Measurements from ENCODE around the gene ASS1. TPM values are rescaled to one million over a fixed set of nuclear protein-coding genes. Genes with fewer than 3 reads are reported as not detected.

ASS1 gene
- total RNA-seq, 1 experiment from 2014 or later: 5.8 TPM

DNA sequence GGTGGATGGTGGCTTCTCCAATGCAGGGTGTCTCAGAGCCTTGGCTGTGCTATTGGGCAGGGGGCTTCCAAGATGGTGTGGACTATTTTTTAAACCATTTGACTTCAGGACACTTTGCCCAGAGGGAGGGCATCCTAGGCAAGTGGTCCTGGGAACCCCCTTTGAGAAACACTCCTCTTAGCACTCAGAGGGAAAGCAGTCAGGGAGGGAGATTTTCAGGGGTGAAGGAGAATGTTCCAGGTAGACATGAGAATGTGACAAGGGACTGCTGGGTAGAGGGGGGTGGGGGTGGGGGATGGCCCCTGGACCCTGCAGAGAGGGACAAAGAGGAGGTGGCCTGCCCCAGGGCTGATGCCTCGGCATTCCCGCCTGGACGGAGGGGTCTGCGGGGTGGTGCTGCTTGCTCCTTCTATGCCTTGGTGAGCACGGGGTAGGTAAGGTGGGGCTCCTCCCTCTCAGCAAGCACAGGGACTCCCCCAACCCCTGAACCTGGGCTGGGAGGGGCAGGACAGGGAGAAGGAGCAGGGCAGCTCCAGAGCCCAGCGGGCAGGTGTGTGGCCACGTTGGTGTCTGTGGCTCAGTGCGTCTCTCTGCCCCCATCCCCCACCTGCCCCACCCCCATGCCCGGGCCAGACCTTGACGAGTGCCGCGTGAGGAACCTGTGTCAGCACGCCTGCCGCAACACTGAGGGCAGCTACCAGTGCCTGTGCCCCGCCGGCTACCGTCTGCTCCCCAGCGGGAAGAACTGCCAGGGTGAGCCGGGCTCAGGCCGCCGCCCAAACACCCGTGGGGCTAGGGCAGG, 13.8 kb upstream of the ASS1 start:
- Histone ChIP-seq H3K27ac (ENCODE audit: low read depth, low read length, poor library complexity, severe bottlenecking) (no peak overlapping the region), H3K36me3 (ENCODE audit: insufficient read depth, low read length, poor library complexity, severe bottlenecking) (no peaks in the 10 kb centered on the region), H3K4me3 (ENCODE audit: low read depth, low read length, poor library complexity, severe bottlenecking) (no peak overlapping the region), H3K4me1 (ENCODE audit: insufficient read depth, low read length, poor library complexity, severe bottlenecking) (peaks cover 6% of the 10 kb centered on the region), H3K27me3 (replicated peaks; ENCODE audit: insufficient read depth, low read depth, low read length, poor library complexity) (peaks cover 23% of the 10 kb centered on the region), H3K9me3 (ENCODE audit: low read depth, low read length, poor library complexity, severe bottlenecking) (no peaks in the 10 kb centered on the region)
- intact Hi-C loops (cut with micrococcal nuclease; ENCODE audit: unreplicated experiment): no loop called here
- no peak for DNase-seq (ENCODE audit: low spot score)
- no peak for TF ChIP-seq EZH2 (IDR thresholded peaks at IDR 0.05; ENCODE audit: borderline replicate concordance, low read depth, low read length, poor library complexity, severe bottlenecking)
- TF ChIP-seq, protein P1, sequence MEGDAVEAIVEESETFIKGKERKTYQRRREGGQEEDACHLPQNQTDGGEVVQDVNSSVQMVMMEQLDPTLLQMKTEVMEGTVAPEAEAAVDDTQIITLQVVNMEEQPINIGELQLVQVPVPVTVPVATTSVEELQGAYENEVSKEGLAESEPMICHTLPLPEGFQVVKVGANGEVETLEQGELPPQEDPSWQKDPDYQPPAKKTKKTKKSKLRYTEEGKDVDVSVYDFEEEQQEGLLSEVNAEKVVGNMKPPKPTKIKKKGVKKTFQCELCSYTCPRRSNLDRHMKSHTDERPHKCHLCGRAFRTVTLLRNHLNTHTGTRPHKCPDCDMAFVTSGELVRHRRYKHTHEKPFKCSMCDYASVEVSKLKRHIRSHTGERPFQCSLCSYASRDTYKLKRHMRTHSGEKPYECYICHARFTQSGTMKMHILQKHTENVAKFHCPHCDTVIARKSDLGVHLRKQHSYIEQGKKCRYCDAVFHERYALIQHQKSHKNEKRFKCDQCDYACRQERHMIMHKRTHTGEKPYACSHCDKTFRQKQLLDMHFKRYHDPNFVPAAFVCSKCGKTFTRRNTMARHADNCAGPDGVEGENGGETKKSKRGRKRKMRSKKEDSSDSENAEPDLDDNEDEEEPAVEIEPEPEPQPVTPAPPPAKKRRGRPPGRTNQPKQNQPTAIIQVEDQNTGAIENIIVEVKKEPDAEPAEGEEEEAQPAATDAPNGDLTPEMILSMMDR (conservative IDR thresholded peaks at IDR 0.05; ENCODE audit: low read depth, low read length): no peak
- ChIA-PET POLR2A (ENCODE audit: low non-redundant PET) (no interaction called here), CTCF (no interaction called here)
- no TSS peak for BruUV-seq (replicated peaks)

DNA sequence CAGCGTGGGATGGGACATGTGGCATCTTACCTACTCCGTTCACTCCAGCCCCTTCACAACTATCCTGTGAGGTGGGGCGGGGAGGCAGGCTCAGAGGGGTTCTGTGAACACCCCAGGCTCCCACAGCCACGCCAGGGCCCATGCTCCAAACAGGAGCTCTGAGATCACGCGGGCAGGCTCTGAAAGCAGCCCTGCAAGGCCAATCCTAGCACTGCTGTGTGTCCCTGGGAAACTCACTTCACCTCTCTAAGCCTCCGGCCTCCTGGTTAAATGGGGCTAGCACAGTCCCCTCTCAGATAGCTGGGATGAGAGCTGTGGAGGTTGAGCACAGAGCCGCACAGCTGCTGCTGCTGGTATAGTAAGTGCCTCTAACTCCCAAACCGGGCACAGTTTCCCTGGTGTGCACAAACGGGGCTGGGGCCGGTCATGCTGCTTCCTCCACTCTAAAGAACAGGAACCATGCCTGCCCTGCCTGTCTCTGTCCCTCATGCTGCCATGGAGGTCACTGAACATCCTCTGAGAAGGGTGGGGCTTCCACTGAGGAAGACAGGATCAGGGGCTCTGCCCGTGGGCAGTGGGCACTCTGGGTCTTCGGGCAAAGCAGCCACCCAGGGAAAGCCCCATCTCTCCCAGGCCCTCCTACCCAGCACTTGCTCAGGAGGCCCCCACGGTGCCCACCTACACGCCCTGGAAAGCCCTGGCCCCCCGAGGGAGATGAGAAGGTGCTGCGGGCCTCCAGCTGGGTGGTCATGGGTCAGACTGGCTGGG, 13.0 kb upstream of the ASS1 start:
- CTCF ChIA-PET: interaction anchor here (0.6 kb wide), 1 partner anchor 228 kb away, joined by 3 read pairs; no protein-coding TSS in a partner anchor
- intact Hi-C loops (cut with micrococcal nuclease; ENCODE audit: unreplicated experiment): no loop called here
- TF ChIP-seq, protein P1 (conservative IDR thresholded peaks at IDR 0.05; ENCODE audit: low read depth, low read length): no peak
- TF ChIP-seq EZH2 (IDR thresholded peaks at IDR 0.05; ENCODE audit: borderline replicate concordance, low read depth, low read length, poor library complexity, severe bottlenecking): no peak
- DNase-seq (ENCODE audit: low spot score): no peak
- Histone ChIP-seq H3K9me3 (ENCODE audit: low read depth, low read length, poor library complexity, severe bottlenecking) (no peaks in the 10 kb centered on the region), H3K36me3 (ENCODE audit: insufficient read depth, low read length, poor library complexity, severe bottlenecking) (no peaks in the 10 kb centered on the region), H3K4me1 (ENCODE audit: insufficient read depth, low read length, poor library complexity, severe bottlenecking) (peaks cover 4% of the 10 kb centered on the region), H3K27ac (ENCODE audit: low read depth, low read length, poor library complexity, severe bottlenecking) (no peak overlapping the region), H3K27me3 (replicated peaks; ENCODE audit: insufficient read depth, low read depth, low read length, poor library complexity) (peaks cover 23% of the 10 kb centered on the region), H3K4me3 (ENCODE audit: low read depth, low read length, poor library complexity, severe bottlenecking) (no peak overlapping the region)
- POLR2A ChIA-PET (ENCODE audit: low non-redundant PET): no interaction called here
- no TSS peak for BruUV-seq (replicated peaks)

DNA sequence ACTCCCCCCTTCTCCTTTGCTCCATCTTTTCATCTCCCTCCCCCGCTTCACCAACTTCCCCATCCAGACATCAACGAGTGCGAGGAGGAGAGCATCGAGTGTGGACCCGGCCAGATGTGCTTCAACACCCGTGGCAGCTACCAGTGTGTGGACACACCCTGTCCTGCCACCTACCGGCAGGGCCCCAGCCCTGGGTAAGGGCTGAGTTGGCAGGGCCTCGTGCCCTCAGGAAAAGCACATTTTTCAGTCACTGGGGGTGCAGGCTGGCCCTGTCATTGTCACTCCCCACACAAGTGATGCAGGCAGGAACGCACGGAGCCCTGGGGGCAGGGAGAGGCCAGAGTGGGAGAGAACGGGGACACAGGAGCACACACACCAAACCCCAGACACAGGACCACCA, 12.4 kb upstream of the ASS1 start:
- Histone ChIP-seq H3K27ac (ENCODE audit: low read depth, low read length, poor library complexity, severe bottlenecking) (no peak overlapping the region), H3K4me3 (ENCODE audit: low read depth, low read length, poor library complexity, severe bottlenecking) (no peak overlapping the region)
- POLR2A ChIA-PET (ENCODE audit: low non-redundant PET): no interaction called here

More for the DNA sequence above, 12.4 kb upstream of the ASS1 start:
- CTCF ChIA-PET: no interaction called here
- intact Hi-C loops (cut with micrococcal nuclease; ENCODE audit: unreplicated experiment): no loop called here
- BruUV-seq (replicated peaks): no TSS peak
- Histone ChIP-seq H3K9me3 (ENCODE audit: low read depth, low read length, poor library complexity, severe bottlenecking) (no peaks in the 10 kb centered on the region), H3K4me1 (ENCODE audit: insufficient read depth, low read length, poor library complexity, severe bottlenecking) (no peaks in the 10 kb centered on the region), H3K27me3 (replicated peaks; ENCODE audit: insufficient read depth, low read depth, low read length, poor library complexity) (peaks cover 23% of the 10 kb centered on the region), H3K36me3 (ENCODE audit: insufficient read depth, low read length, poor library complexity, severe bottlenecking) (no peaks in the 10 kb centered on the region)
- DNase-seq (ENCODE audit: low spot score): no peak
- TF ChIP-seq, protein P1 (conservative IDR thresholded peaks at IDR 0.05; ENCODE audit: low read depth, low read length): no peak
- no peak for TF ChIP-seq EZH2 (IDR thresholded peaks at IDR 0.05; ENCODE audit: borderline replicate concordance, low read depth, low read length, poor library complexity, severe bottlenecking)
